HG02623 (cell line): ENCODE data around the gene NCMAP.

Source experiments
- ATAC-seq: cut with Tn5 transposase; IDR thresholded peaks from one replicate; pipeline ENCODE4 v1.9.1; 2021; ENCODE audit warnings: moderate library complexity; ENCODE audit not compliant: unreplicated experiment

The NCMAP gene

GRCh38 chr1:24621121-24621520 lies 65.2 kb downstream of the NCMAP start:
- ATAC-seq = no peak

GRCh38 chr1:24622218-24622617 lies 66.3 kb downstream of the NCMAP start:
- no peak for ATAC-seq

DNA sequence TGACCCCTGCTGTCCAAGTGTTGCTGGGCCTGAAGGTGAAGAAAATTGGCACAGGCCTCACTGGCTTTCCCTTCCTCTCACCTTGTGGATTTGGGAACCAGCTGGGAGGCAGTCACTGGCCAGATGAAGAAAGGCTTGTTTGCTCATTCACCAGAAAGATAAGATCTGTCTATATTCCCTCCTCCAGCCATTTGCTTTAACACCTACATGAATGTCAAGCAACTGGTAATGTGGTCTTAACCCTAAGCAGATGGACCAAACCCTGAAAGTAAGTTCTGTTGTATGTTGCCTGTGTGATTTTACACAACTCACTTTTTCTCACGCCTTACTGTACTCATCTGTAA lies 76.9 kb downstream of the NCMAP start:
- ATAC-seq = no peak

- ATAC-seq = no peak
These were observed 79.4 kb downstream of the NCMAP start for GRCh38 chr1:24635195-24635843.

DNA sequence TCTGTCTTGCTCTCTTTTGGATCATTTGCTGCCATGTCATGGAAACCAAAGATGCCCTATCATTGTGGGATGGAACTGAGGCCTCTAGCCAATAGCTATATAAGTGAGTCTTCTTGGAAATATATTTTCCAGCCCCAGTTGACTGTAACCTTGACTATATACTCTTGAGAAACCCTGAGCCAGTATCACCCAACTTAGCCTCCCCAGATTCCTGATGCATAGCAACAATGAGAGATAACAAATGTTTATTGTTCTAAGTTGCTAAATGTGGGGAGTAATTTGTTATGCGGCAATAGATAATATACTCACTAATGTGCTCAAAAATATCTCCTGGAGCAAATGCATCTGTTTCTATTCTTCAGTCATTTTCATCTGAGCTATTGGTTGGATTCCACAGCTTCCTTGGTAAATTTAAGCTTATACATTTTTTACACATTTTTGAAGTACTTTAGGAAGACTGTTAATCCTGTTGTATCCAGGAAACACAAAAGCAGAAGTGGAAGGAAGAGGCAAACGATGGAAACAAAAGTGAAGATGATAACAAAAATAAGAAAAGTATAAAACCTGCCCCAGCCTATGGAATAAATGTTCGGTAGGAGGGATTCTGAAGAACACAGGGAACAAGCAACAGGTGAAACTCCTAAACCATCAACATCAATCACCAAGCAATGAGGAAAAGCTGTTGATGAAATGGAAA lies 80.9 kb downstream of the NCMAP start:
- ATAC-seq = no peak

DNA sequence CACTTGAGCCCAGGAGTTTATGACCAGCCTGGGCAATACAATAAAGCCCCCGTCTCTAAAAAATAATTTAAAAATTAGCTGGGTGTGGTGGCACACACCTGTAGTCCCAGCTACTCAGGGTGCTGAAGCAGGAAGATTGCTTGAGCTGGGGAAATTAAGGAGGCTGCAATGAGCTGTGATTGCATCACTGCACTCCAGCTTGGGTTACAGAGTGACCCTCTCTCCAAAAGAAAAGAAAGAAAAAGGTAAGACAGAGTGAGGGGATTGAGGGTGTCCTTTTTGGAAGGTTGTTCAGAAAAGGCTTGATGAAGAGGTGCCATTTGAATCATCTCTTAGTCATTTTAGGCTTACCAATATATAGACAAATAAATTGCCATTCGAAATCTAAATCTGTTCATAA lies 83.2 kb downstream of the NCMAP start:
- ATAC-seq = no peak

DNA sequence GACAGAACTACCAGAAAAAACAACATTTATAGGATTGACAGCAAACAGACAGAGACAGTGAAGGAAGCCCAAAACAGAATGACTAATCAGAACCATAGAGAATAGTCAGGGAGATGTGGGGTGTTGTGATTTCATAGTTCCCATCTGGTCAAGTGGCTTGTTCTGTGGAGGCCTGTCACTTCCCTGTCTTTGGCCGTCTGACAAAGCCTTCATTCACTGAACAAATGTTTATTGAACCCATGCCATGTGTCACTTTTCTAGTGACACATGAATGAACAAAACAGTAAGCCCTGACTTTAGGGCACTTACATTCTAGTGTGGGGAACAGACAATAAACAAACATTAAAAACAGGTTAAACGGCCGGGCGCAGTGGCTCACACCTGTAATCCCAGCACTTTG lies 84.0 kb downstream of the NCMAP start:
- ATAC-seq = no peak

- no peak for ATAC-seq
These were observed 84.4 kb downstream of the NCMAP start for GRCh38 chr1:24640288-24640687.

DNA sequence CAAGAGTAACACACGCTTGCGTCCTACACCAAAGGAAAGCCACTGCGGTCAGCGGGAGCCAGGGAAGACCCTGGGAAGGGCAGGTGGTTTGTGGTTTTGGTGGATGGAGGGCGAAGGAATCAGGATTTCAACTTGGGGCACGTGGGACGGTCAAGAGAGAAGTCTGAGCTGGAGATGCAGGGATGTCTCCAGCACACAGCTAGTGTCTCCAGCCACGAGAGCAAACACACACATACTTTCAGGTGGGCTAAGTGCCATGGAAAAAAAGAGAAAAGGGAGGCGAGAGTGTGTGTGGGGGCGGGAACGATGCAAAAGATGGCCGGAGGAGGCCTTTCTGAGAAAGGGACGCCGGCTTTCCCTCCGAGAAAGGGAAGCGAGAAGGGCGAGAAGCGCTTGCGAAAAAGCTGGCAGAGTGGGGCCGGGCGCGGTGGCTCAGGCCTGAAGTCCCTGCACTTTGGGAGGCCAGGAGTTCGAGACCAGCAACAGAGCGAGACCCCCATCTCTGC lies 85.8 kb downstream of the NCMAP start:
- ATAC-seq = no peak

DNA sequence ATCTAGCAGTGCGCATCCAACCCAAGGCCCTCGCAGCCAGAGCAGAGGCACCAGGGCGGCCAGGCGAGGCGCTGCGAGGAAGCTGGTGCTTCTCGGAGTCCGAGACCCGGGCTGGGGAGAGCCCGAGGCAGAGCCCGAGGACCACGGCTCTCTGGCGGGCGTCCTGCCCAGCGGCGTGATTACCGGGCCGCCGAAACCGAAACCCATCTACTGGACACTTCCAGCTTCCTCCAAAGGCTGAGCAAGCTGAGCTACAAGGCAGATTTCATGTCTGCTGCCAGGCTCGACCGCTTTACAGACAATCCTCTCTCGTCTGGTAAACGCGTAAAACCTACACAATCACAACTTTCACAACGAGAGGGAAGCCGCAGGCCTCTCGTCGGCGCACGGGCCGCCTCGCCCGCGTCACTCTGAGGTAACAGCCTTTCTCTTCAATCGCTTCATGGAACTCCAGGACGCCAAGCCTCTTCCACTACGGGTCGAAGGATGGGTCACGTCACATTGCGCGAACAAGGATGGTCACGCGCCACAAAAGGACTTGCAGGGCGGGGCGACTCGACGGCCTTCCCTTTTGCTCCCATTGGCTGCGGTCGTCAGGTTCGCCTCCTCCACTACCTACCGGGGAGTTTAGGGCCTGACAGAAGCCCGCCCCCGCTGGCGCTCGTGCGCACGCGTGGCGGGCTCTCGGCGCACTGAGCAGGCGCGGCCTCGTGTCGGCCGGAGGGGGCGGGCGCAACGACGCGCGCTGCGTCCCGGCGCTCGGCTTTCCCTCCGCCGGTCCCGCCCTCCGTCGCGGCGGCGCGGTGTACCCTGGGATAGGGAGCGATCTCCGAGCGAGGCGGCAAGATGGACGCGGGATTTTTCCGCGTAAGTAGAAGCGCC lies 86.8 kb downstream of the NCMAP start, which contains the start of gene SRRM1:
Gene SRRM1, plus strand, starts transcription at position 822 of the 882 bp plus-strand sequence. Its CDS starts 25 bp downstream, at position 847.
- peak; percentile 82 for ATAC-seq

- peak; percentile 12 for ATAC-seq
These were observed 87.6 kb downstream of the NCMAP start for GRCh38 chr1:24643363-24644099.

GRCh38 chr1:24644100-24644384 lies 88.2 kb downstream of the NCMAP start:
- no peak for ATAC-seq

DNA sequence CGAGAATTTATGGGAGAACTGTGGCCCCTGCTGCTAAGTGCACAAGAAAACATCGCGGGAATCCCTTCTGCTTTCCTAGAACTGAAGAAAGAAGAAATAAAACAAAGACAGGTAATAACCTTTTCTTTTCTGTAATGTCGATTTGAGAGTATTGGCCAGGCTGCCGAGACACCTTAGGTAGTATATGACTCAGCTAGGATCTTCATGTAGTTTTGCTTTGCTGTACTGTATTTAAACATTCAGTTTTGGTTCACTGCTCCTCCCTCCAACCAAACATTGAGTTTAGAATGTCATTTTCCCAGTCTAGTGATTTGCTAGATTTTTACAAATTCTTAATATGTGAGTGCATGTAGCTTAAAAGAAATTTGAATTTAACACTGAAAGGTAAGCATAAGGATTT lies 93.0 kb downstream of the NCMAP start:
- ATAC-seq = no peak

GRCh38 chr1:24652382-24652781 lies 96.5 kb downstream of the NCMAP start:
- no peak for ATAC-seq

DNA sequence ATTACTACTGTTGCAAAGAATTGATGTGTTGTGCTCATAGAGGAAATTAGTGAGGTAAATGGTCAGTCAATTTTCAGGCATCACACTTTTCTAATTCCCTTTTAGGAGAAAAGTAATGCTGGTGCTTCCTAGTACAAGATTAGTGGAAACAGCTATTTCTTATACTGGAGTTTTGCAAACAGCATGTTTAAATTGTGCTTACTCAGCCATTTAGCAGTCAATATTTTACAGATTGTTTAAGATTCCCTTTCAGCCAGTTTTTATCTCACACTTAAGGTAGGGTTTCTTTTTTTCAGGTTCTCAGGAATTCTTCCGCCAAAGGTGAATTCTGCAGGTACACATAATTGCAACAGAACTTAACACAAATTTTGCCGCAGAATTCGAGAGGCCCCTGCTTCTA lies 98.1 kb downstream of the NCMAP start:
- no peak for ATAC-seq

- no peak for ATAC-seq
These were observed 100.2 kb downstream of the NCMAP start for GRCh38 chr1:24656046-24656445.

- ATAC-seq = no peak
These were observed 101.9 kb downstream of the NCMAP start for GRCh38 chr1:24657781-24658180.
